ENCODE data around the gene NPLOC4.

NPLOC4 gene

DNA sequence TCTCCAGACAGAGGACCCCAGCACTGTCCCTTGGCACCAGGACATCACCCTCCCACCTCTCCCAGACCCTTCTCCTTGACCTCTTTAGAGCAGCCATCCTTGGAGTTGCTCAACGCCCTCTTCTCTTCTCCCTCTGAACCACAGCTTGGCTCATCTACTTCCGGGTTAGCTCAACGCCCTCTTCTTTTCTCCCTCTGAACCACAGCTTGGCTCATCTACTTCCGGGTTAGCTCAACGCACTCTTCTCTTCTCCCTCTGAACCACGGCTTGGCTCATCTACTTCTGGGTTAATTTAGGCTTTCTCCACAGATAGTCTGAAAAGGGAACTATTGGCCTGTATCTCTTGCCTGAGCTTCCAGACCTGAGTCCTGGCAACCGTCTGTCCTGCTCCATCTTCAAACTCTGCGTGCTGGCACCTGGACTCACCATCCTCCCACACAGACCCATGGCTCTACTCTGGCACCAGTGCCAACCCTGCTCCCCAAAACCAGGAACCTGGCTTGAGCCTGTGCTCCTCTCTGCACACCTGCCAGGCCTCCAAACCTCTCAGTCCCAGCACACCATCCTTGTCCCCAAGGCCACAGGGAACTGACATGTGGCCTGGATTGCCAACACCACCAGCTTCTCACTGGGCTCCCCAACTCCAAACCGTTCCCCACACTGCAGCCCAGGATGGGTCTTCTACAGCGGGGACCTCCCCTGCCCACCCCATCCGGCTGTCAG is 59.5 kb downstream of the NPLOC4 start (continued):
- no peak for TF ChIP-seq SP7 (tag by site-specific recombination; IDR thresholded peaks at IDR 0.05)
- TF ChIP-seq, protein P1, sequence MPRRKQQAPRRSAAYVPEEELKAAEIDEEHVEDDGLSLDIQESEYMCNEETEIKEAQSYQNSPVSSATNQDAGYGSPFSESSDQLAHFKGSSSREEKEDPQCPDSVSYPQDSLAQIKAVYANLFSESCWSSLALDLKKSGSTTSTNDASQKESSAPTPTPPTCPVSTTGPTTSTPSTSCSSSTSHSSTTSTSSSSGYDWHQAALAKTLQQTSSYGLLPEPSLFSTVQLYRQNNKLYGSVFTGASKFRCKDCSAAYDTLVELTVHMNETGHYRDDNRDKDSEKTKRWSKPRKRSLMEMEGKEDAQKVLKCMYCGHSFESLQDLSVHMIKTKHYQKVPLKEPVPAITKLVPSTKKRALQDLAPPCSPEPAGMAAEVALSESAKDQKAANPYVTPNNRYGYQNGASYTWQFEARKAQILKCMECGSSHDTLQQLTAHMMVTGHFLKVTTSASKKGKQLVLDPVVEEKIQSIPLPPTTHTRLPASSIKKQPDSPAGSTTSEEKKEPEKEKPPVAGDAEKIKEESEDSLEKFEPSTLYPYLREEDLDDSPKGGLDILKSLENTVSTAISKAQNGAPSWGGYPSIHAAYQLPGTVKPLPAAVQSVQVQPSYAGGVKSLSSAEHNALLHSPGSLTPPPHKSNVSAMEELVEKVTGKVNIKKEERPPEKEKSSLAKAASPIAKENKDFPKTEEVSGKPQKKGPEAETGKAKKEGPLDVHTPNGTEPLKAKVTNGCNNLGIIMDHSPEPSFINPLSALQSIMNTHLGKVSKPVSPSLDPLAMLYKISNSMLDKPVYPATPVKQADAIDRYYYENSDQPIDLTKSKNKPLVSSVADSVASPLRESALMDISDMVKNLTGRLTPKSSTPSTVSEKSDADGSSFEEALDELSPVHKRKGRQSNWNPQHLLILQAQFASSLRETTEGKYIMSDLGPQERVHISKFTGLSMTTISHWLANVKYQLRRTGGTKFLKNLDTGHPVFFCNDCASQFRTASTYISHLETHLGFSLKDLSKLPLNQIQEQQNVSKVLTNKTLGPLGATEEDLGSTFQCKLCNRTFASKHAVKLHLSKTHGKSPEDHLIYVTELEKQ (tag by site-specific recombination; IDR thresholded peaks at IDR 0.05; ENCODE audit: borderline replicate concordance): no peak
- no peak for TF ChIP-seq REPIN1 (tag by site-specific recombination; IDR thresholded peaks at IDR 0.05; ENCODE audit: low read depth)
- TF ChIP-seq, protein P2, sequence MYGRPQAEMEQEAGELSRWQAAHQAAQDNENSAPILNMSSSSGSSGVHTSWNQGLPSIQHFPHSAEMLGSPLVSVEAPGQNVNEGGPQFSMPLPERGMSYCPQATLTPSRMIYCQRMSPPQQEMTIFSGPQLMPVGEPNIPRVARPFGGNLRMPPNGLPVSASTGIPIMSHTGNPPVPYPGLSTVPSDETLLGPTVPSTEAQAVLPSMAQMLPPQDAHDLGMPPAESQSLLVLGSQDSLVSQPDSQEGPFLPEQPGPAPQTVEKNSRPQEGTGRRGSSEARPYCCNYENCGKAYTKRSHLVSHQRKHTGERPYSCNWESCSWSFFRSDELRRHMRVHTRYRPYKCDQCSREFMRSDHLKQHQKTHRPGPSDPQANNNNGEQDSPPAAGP (tag by site-specific recombination; IDR thresholded peaks at IDR 0.05): no peak
- TF ChIP-seq, protein P3, sequence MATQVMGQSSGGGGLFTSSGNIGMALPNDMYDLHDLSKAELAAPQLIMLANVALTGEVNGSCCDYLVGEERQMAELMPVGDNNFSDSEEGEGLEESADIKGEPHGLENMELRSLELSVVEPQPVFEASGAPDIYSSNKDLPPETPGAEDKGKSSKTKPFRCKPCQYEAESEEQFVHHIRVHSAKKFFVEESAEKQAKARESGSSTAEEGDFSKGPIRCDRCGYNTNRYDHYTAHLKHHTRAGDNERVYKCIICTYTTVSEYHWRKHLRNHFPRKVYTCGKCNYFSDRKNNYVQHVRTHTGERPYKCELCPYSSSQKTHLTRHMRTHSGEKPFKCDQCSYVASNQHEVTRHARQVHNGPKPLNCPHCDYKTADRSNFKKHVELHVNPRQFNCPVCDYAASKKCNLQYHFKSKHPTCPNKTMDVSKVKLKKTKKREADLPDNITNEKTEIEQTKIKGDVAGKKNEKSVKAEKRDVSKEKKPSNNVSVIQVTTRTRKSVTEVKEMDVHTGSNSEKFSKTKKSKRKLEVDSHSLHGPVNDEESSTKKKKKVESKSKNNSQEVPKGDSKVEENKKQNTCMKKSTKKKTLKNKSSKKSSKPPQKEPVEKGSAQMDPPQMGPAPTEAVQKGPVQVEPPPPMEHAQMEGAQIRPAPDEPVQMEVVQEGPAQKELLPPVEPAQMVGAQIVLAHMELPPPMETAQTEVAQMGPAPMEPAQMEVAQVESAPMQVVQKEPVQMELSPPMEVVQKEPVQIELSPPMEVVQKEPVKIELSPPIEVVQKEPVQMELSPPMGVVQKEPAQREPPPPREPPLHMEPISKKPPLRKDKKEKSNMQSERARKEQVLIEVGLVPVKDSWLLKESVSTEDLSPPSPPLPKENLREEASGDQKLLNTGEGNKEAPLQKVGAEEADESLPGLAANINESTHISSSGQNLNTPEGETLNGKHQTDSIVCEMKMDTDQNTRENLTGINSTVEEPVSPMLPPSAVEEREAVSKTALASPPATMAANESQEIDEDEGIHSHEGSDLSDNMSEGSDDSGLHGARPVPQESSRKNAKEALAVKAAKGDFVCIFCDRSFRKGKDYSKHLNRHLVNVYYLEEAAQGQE (tag by site-specific recombination; IDR thresholded peaks at IDR 0.05): no peak
- TF ChIP-seq ZNF791 (tag by site-specific recombination; IDR thresholded peaks at IDR 0.05): no peak
- no peak for TF ChIP-seq SALL2 (tag by site-specific recombination; IDR thresholded peaks at IDR 0.05; ENCODE audit: borderline replicate concordance)
- no peak for TF ChIP-seq ZNF629 (tag by site-specific recombination; IDR thresholded peaks at IDR 0.05)
- no peak for TF ChIP-seq TCF7L2 (IDR thresholded peaks at IDR 0.05; ENCODE audit: borderline replicate concordance, low read depth, low read length)

DNA sequence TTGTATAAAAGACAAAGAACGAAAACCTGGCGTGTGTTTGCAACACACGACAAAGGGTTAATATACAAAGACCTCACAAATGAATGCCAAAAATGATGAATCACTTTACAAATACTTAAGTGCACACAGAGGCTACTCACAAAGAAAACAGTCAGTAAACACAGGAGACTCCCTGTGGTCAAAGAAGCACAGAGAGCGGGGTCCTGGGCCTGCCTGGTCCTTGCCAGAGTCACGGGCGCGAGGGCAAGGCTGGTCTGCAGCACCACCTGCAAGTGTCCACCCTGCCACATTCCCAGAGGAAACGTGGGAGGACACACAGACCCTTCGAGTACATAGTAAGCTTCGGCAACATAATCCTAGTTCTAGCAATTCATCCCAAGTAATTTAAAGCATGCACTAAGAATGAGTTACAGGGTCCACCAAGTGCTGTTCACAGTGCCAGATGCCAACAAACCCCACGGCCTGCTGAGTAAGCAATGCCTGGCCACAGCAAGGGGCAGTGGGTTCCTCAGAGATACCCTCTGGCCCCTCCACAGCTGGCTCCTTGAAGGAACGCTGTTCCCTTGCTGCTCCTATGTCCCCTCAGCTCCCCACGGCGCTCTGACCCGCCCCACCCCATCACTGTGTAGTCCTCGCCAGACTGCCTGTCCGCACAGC is 60.2 kb downstream of the NPLOC4 start:
- ChIA-PET POLR2A (interaction anchor here (0.6 to 1.4 kb wide), 5 partner anchors 8 to 354 kb away, joined by 3 to 7 read pairs (median 3); partner anchors contain the start of gene CEP131), CTCF (interaction anchor here (0.6 to 3.3 kb wide), 3 partner anchors 10 to 302 kb away, joined by 3 to 12 read pairs (median 12); no protein-coding TSS in a partner anchor)
- H3K4me3 ChIP-seq (ENCODE audit: low read depth, low read length): no peak overlapping the region
- H3K9me3 ChIP-seq (ENCODE audit: control insufficient read depth, insufficient read depth, low read depth, low read length): no peaks in the 10 kb centered on the region
- H3K27ac ChIP-seq (ENCODE audit: extremely low read depth, low read depth, low read length): peak overlapping the region; percentile 59
- peaks cover 16% of the 10 kb centered on the region for H3K4me1 ChIP-seq (ENCODE audit: control insufficient read depth, insufficient read depth, low read length)
- peaks cover 18 to 91% of the 10 kb centered on the region in 2 experiments for H3K36me3 ChIP-seq (ENCODE audit: control insufficient read depth in 2 of 2, insufficient read depth in 1 of 2, low read length in 2 of 2)
- TF ChIP-seq ZNF341 (tag by site-specific recombination; IDR thresholded peaks at IDR 0.05; ENCODE audit: low read depth) (peak; percentile 62), ZIC2 (tag by site-specific recombination; IDR thresholded peaks at IDR 0.05) (peak; percentile 56), MEIS1 (CRISPR knock-in tag; IDR thresholded peaks at IDR 0.05; ENCODE audit: borderline replicate concordance) (peak; percentile 74; the same call in 1 of the 2 replicates), WT1 (tag by site-specific recombination; IDR thresholded peaks at IDR 0.05) (0 out of 2 replicates have a peak, but pooled peaks have one; percentile 26), OSR2 (tag by site-specific recombination; IDR thresholded peaks at IDR 0.05) (peak; percentile 64)
- TF ChIP-seq, protein P4, sequence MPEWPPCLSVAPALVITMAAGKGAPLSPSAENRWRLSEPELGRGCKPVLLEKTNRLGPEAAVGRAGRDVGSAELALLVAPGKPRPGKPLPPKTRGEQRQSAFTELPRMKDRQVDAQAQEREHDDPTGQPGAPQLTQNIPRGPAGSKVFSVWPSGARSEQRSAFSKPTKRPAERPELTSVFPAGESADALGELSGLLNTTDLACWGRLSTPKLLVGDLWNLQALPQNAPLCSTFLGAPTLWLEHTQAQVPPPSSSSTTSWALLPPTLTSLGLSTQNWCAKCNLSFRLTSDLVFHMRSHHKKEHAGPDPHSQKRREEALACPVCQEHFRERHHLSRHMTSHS (tag by site-specific recombination; IDR thresholded peaks at IDR 0.05): no peak
- TF ChIP-seq, protein P5, sequence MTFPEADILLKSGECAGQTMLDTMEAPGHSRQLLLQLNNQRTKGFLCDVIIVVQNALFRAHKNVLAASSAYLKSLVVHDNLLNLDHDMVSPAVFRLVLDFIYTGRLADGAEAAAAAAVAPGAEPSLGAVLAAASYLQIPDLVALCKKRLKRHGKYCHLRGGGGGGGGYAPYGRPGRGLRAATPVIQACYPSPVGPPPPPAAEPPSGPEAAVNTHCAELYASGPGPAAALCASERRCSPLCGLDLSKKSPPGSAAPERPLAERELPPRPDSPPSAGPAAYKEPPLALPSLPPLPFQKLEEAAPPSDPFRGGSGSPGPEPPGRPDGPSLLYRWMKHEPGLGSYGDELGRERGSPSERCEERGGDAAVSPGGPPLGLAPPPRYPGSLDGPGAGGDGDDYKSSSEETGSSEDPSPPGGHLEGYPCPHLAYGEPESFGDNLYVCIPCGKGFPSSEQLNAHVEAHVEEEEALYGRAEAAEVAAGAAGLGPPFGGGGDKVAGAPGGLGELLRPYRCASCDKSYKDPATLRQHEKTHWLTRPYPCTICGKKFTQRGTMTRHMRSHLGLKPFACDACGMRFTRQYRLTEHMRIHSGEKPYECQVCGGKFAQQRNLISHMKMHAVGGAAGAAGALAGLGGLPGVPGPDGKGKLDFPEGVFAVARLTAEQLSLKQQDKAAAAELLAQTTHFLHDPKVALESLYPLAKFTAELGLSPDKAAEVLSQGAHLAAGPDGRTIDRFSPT (tag by site-specific recombination; IDR thresholded peaks at IDR 0.05): peak; percentile 46; the same call in 1 of the 2 replicates
- TF ChIP-seq, protein P6, sequence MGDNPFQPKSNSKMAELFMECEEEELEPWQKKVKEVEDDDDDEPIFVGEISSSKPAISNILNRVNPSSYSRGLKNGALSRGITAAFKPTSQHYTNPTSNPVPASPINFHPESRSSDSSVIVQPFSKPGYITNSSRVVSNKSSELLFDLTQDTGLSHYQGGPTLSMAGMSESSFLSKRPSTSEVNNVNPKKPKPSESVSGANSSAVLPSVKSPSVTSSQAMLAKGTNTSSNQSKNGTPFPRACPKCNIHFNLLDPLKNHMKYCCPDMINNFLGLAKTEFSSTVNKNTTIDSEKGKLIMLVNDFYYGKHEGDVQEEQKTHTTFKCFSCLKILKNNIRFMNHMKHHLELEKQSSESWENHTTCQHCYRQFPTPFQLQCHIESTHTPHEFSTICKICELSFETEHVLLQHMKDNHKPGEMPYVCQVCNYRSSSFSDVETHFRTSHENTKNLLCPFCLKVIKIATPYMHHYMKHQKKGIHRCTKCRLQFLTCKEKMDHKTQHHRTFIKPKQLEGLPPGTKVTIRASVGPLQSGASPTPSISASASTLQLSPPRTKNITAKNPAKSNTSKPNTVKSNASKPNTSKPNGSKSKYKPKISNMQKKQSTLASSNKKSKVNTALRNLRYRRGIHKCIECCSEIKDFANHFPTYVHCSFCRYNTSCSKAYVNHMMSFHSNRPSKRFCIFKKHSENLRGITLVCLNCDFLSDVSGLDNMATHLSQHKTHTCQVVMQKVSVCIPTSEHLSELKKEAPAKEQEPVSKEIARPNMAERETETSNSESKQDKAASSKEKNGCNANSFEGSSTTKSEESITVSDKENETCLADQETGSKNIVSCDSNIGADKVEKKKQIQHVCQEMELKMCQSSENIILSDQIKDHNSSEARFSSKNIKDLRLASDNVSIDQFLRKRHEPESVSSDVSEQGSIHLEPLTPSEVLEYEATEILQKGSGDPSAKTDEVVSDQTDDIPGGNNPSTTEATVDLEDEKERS (tag by site-specific recombination; IDR thresholded peaks at IDR 0.05): no peak

All from HEK293 (cell line).